Stimulated activated CD4-positive, alpha-beta T cell treated with anti-CD3 and anti-CD28 coated beads, Interleukin-4, amount 100 ng/mL, for 1 hour (primary cell): ENCODE measurements around the gene TMIGD2.
"Not testable (repeated sequence)": the region's sequence is repeated elsewhere in the genome, so short reads cannot be mapped to it uniquely, and the experiment has no call there.

Experiments used
- DNase-seq: peaks from one replicate; pipeline ENCODE4 v3.0.0-alpha.2; 2020

Gene TMIGD2

GRCh38 chr19:4295972-4296771 is 6.0 kb downstream of the TMIGD2 start:
- DNase-seq, result no peak

- DNase-seq, result no peak
These were observed 7.8 kb downstream of the TMIGD2 start for GRCh38 chr19:4294389-4294788.

- no peak for DNase-seq
These were observed 9.7 kb downstream of the TMIGD2 start for GRCh38 chr19:4292515-4292914.

GRCh38 chr19:4291184-4291732 is 10.9 kb downstream of the TMIGD2 start:
- no peak for DNase-seq

GRCh38 chr19:4288091-4288777 is 14.0 kb downstream of the TMIGD2 start:
- DNase-seq, result no peak

- not testable (repeated sequence) for DNase-seq
These were observed 16.0 kb downstream of the TMIGD2 start for GRCh38 chr19:4286141-4286540.

GRCh38 chr19:4284974-4285373 is 17.2 kb downstream of the TMIGD2 start:
- no peak for DNase-seq

GRCh38 chr19:4284176-4284958 is 17.8 kb downstream of the TMIGD2 start:
- no peak for DNase-seq

- DNase-seq, result no peak
These were observed 22.4 kb downstream of the TMIGD2 start for GRCh38 chr19:4279530-4280422.

- no peak for DNase-seq
These were observed 23.0 kb downstream of the TMIGD2 start for GRCh38 chr19:4279267-4279529.

GRCh38 chr19:4278419-4279266 is 23.5 kb downstream of the TMIGD2 start, which contains the start of gene SHD:
TSS of gene SHD (plus strand) at chr19:4279266. CDS start at chr19:4280064, 798 bp downstream.
- no peak for DNase-seq

- DNase-seq, result no peak
These were observed 24.2 kb downstream of the TMIGD2 start for GRCh38 chr19:4278010-4278409.

- no peak for DNase-seq
These were observed 24.9 kb downstream of the TMIGD2 start for GRCh38 chr19:4277191-4277696.

- DNase-seq, result not testable (repeated sequence)
These were observed 27.9 kb downstream of the TMIGD2 start for GRCh38 chr19:4274321-4274686.

GRCh38 chr19:4272894-4273293 is 29.3 kb downstream of the TMIGD2 start:
- DNase-seq, result no peak

GRCh38 chr19:4268816-4269430 is 33.3 kb downstream of the TMIGD2 start:
- DNase-seq, result no peak

GRCh38 chr19:4267901-4268815 is 34.0 kb downstream of the TMIGD2 start:
- no peak for DNase-seq

GRCh38 chr19:4267101-4267900 is 34.9 kb downstream of the TMIGD2 start:
- DNase-seq, result peak; percentile 70
